Measurements from ENCODE around the gene APLP2.
"Not testable (repeated sequence)": the region's sequence is repeated elsewhere in the genome, so short reads cannot be mapped to it uniquely, and the experiment has no call there.

The APLP2 gene

DNA sequence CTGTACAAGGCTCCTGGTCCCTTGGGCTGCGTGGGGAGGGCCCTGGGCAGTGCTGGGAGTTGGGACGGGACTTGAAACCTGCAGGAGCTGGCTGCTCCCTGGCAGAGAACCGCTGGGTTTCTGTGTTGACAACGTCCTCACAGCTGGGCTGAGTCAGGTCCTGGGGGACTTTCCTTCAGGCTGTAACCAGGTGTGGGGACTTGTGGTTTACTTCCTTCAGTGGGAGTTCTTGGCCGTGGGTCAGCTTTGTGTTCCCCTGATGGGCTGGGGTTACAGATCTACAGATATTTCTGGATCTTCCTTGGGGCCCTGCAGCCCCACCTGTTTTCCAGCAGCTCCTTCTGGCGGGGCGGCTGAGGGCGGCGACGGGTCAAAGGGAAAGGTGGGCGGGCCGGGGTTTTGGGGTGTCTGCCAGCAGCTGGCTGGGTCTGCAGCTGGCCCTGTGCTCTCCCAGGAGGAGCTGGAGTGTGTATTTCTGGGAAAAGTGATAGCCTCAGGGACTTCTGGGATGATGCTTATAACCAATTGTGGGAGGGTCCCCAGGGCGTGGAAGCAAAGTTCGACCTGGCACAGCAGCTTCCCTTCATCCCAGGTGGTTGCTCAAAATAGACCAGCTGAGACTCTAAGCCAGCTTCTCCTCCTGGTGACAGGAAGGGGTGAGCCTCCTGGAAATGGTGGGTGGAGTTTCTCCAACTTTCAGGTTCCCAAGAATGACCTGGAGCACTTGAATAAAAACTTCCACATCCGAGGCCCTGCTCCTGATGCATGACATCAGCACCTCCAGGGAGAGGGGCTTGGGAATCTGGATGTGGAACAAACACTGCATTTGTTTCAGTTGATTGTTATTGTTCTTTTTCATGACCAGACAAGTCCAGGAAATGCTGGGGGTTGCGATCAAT, 109.0 kb downstream of the APLP2 start:
- DNase-seq = no peak

DNA sequence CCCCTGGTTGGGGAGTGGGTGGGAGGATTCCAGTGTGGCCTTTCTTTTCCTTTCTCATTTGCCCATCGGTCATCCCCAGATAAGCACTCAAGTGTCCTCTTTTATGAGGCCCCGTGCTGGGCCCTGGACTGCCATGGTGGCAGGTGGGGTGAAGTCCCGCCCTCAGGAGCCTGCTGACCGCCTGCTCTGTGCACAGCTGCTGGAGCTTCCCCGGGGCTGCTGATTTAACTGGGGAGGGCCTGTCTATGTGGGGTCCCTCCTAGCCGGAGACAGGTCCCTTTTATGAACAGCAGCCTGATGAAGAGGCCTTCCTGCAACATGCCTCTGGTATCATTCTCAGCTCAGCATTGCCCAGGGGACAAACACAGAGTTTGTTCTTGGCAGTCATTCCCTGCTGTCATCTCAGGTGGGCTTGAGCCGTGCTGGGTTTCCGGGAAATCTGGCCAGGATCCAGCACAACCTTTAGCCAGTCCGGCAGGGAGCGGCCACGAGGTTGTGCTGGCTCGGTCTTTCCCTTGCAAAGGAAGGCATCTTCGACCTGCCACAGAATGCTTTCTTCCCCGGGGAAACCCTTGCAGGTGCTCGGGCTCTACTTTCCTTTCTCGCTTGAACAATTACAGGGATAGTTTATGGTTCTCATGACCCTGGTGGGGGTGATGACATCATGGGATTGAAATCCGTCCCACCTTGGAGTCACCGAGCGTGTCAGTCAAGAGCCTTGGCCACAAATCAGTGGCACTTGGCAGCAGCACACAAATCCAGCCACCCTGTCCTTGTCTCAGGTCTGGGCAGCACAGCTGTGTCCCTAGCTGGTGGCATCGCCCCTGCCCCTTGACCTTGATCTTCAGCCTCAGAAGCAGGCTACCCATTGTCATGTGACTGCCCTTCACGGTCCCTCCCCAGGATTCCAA, 110.0 kb downstream of the APLP2 start:
- no peak for DNase-seq

DNA sequence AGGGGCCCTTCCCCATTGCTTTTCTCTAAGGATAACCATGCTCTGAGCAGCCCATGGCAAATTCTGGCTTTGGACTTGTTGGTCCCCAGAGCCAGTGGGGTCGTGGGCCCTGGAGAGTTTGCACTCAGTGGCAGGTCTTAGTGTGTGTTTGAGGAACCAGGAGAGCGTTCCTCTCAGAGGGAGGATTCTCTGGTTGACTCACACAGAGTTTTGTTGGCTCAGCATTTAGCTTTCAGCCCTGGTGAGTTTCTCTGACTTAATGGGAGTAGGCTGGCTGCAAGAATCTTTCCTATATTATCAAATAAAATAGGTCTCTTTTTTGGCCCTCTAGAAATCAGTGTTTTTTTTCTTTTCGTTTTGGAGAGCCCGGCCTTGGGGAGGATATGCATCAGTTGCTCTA, 110.8 kb downstream of the APLP2 start:
- no peak for DNase-seq

DNA sequence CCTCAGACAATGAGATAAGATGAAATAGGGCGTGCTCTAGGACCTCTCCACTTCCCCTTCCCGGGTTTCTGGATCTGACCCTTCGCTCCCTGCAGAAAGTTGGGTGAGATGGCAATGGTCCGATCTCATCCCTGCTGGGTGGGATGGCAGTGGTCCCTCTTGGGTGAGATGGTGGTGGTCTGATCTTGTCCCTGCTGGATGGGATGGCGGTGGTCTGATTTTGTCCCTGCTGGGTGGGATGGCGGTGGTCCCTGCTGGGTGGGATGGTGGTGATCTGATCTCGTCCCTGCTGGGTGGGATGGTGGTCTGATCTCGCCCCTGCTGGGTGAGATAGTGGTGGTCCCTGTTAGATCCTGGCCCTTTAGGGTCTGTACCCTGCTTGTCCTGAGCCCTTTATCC, 111.2 kb downstream of the APLP2 start:
- no peak for DNase-seq

DNA sequence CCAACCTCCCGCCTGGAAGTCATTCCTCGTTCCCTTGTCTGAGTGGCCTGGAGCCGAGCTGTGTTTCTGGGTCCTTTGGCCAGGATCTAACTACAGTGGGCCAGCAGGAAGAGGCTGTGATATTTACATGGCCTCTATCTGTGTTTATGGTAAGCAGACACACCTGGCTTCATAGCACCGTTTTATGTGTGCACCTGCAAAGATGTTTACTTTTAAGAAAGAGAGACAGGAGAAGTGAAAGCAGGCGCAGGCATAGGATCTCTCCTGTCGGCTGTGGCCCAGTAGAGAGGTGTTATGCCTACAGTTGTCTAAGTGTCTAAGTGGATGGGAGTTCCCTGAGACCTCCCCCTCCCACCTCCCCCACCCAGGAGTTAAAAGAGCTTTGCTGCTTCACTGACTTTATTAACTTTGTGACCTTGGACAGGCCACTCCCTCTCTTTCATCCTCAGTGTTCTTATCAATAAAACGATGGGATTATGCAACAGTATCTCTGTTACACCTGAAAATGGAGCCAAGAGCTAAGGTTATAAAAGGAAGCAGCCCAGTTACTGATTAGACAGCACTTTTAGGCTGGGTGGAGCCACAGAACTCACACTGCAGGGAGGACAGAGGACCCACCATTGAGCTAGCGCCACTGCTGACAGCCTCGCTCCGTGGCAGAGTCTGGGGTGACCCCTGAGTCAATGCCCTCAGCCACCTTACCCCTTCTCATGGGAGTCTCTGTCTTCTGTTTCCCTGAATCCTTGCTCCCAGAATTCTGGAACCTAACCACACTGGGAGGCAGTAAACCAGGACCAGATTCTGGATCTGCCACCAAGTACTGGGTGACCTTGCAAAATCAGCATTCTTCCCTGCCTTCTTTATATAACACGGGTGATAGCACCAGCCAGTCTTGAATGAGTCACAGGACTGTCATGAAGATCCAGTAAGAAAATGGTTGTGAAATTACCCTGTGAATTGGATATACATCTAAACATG, 111.9 kb downstream of the APLP2 start:
- no peak for DNase-seq

DNA sequence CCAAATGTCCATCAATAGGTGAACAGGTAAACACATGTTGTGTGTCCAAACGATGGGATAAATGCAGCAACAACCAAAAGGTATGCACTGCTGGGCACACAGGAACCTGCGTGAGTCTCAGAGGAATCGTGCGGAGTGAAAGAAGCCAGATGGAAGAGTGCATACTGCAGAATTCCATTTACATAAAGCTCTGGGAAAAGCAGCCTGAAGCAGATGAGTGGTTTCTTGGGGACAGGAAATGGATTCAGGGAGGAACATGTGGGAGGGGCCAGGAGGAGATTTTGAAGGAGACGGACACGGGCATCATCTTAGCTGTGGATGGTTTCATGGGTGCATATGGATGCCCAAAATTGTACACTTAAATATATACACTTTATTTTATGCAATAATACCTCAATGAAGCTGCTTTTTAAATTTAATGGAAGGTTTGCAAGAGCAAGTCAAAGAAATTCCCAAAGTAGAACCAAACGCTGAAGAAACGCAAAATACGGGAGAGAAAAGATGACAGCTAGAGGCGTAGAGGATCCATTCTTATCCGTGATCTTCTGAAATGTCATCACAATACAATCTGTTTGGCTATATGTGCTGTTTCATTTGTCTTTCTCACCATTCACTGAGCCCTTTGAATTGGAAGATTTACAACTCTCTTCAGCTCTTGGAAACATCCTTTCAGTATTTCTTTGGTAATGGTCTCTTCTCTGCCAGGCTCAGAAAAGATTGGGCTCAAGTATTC, 114.3 kb downstream of the APLP2 start:
- no peak for DNase-seq

DNA sequence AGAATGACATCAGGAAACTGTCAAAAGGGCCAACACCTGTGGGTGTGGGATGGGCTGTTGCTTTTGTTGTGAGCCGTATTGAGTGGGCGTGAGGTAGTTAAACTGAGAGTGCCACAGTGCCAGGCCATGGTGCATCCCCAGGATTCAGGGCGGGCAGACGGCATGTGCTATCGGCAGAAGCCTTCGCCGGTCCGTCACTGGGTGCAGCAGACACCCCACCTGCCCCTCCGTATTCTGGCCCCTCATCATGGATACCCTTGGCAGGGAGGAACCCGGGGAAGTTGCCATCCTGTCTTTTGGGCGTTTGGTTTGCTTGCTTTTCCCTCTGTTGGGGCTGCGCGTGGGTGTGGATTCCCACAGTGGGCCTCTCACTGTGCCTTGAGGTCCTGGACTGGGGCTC, 117.4 kb downstream of the APLP2 start:
- DNase-seq = no peak

DNA sequence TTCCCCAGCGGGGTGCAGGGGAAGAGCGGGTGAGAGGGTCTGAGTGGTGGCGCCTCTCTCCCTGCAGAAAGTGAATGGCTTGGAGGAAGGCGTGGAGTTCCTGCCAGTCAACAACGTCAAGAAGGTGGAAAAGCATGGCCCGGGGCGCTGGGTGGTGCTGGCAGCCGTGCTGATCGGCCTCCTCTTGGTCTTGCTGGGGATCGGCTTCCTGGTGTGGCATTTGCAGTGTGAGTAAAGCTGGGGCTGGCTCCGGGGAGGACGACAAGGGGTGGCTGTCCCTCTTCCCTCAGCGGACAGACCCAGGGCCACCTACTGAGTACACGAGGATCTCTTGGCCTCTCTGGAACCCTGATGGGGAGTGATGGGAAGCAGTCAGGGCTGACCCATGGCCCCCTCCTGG, 118.4 kb downstream of the APLP2 start:
- no peak for DNase-seq

DNA sequence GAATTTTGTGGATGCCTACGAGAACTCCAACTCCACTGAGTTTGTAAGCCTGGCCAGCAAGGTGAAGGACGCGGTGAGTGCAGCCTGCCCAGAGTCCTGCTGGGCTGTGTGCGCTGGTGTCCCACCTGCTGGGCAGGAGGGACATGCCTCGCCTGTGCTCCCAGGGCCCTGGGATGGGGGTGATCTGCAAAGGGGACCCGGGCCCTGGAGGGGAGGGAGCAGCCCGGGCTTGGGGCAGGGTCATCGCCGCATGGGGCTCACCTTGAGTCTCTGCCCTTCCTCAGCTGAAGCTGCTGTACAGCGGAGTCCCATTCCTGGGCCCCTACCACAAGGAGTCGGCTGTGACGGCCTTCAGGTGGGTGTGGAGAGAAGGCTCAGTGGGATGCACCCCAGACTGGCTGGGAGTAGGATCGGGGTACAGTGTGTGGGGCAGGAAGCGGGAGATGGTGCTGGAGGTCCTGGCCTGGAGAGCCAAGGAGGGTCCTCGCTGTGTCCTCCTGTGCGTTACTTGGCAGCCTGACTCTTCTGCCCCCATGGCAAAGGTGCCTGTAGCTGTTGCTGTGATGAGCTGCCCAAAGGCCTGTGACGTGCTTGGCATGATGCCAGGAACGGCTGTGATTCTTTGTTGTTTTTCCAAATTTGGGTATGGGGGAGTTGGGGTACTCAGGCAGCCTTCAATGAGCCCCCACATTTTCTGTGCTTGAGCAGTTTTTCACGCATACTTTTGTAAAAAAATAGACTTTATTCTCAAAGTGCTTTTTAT, 119.1 kb downstream of the APLP2 start:
- DNase-seq = no peak

DNA sequence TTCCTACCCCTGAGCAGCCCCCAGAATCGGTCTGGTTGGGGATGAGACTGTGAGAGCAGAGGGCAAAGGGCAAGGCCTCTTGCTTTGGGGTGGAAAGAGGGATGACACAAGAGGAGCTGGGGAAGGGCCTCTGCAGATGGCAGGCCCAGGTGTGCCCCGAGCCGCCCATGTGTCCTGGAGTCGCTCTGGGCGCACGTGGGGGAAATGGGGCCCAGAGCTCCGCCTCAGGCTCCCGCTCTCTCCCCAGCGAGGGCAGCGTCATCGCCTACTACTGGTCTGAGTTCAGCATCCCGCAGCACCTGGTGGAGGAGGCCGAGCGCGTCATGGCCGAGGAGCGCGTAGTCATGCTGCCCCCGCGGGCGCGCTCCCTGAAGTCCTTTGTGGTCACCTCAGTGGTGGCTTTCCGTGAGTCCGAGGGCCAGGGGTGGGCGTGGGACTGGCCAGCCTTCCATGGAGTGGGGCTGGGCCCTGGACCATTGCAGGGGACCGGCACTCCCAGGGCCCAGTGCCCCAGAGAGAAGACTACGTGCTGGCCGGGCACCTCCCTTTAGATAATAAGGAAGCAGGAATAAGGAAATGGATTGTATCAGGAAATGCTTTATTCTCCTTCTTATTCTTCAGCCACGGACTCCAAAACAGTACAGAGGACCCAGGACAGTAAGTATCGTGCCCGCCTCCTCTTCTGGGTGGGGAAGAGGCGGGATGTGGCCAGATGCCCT, 120.0 kb downstream of the APLP2 start:
- no peak for DNase-seq

DNA sequence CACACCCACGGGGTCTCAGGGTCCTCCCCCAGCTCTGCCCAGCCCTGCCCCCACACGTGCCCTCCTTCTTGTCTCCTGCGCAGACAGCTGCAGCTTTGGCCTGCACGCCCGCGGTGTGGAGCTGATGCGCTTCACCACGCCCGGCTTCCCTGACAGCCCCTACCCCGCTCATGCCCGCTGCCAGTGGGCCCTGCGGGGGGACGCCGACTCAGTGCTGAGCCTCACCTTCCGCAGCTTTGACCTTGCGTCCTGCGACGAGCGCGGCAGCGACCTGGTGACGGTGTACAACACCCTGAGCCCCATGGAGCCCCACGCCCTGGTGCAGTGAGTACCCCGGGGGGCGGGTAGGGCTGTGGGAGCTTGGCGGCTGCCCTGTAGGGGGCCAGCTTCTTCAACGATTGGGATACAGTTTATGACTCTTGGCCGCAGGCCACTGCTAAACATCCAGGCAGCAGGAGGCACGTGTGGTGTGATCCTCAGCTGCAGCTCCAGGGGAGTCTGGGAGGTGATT, 120.7 kb downstream of the APLP2 start:
- no peak for DNase-seq

DNA sequence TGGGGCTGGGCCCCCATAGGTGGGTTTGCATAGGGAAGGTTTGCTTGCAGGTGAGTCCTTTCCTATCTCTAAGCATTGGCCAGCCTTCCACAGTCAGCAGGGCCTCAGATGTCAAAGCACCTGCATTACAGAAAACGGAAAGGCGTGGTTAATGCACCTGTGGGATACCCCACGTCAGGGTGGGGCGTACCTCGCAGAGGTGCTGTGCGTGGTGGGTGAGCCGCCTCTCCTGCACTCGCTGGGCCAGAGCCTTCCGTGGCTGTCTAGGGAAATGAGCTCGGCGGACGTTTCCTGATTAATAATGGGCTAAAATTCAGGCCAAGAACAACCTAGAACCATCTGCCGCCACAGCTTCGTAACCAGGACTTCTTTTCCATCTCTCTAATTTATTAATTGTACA, 122.2 kb downstream of the APLP2 start:
- DNase-seq = no peak

DNA sequence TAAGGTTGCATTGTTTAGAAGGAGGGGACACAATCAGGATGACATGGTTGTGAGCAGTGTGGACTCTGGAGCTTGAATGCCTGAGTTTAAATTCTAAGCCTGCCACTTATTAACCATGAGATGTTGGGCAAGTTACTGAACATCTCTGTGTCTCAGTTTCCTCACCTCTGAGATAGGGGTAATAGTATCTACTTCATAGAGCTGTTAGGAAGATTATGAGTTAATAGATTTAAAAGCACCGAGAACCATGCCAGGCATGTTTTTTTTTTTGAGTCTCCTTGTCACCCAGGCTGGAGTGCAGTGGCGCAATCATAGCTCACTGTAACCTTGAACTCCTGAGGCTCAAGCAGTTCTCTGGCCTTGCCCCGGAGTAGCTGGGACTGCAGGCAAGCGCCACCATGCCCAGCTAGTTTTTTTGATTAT, 123.2 kb downstream of the APLP2 start:
- DNase-seq = no peak

DNA sequence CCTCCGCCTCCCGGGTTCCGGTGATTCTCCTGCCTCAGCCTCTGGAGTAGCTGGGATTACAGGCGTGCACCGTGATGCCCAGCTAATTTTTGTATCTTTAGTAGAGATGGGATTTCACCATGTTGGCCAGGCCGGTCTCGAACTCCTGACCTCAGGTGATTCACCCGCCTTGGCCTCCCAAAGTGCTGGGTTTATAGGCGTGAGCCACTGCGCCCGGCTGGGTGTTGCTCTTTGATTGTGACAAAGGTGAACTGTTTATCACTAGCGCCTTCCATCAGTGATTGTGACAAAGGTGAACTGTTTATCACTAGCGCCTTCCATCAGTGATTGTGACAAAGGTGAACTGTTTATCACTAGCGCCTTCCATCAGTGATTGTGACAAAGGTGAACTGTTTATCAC, 123.9 kb downstream of the APLP2 start:
- not testable (repeated sequence) for DNase-seq

All from GDM1 (cell line).